SW 1271 (cell line): Measurements from ENCODE around the gene PTGR3.
A peak's percentile ranks its signal among the peaks of the same experiment; 100 is the strongest.

Source experiments
- DNase-seq, 2 experiments: peaks; one replicate each; lab custom pipeline; 2025; lab: John Stamatoyannopoulos, UW

PTGR3 gene

GRCh38 chr18:75209129-75209950, at the start of gene PTGR3:
TSS of gene PTGR3 (minus strand) at chr18:75209139. CDS start at chr18:75209058, 81 bp downstream.
- peak; percentile 55 to 69 for DNase-seq

GRCh38 chr18:75257605-75258004, 48.7 kb upstream of the PTGR3 start:
- no peak for DNase-seq

- no peak for DNase-seq
Observed at GRCh38 chr18:75256376-75256775, 47.4 kb upstream of the PTGR3 start.

- no peak for DNase-seq
Observed at GRCh38 chr18:75255094-75255493, 46.2 kb upstream of the PTGR3 start.

GRCh38 chr18:75253784-75254183, 44.8 kb upstream of the PTGR3 start:
- DNase-seq = no peak

- no peak for DNase-seq
Observed at GRCh38 chr18:75253043-75253442, 44.1 kb upstream of the PTGR3 start.

- DNase-seq = no peak
Observed at GRCh38 chr18:75252136-75252535, 43.2 kb upstream of the PTGR3 start.

- no peak for DNase-seq
Observed at GRCh38 chr18:75251466-75251865, 42.5 kb upstream of the PTGR3 start.

- no peak for DNase-seq
Observed at GRCh38 chr18:75250471-75250821, 41.5 kb upstream of the PTGR3 start.

- no peak for DNase-seq
Observed at GRCh38 chr18:75249672-75250470, 40.9 kb upstream of the PTGR3 start.

GRCh38 chr18:75249175-75249518, 40.2 kb upstream of the PTGR3 start:
- DNase-seq = no peak

- no peak for DNase-seq
Observed at GRCh38 chr18:75248426-75249174, 39.7 kb upstream of the PTGR3 start.

- no peak for DNase-seq
Observed at GRCh38 chr18:75247611-75248421, 38.9 kb upstream of the PTGR3 start.

GRCh38 chr18:75246721-75247610, 38.0 kb upstream of the PTGR3 start:
- no peak for DNase-seq

GRCh38 chr18:75244351-75245313, 35.7 kb upstream of the PTGR3 start:
- no peak for DNase-seq

GRCh38 chr18:75241705-75242104, 32.8 kb upstream of the PTGR3 start:
- DNase-seq = no peak

- no peak for DNase-seq
Observed at GRCh38 chr18:75240433-75240832, 31.5 kb upstream of the PTGR3 start.

GRCh38 chr18:75238786-75239185, 29.8 kb upstream of the PTGR3 start:
- DNase-seq = no peak

GRCh38 chr18:75238100-75238499, 29.2 kb upstream of the PTGR3 start:
- DNase-seq = no peak

GRCh38 chr18:75235896-75236295, 27.0 kb upstream of the PTGR3 start:
- DNase-seq = no peak
